ENCODE results near the gene NEDD4L. TPM values are rescaled to one million over a fixed set of nuclear protein-coding genes. Genes with fewer than 3 reads are reported as not detected.

Gene NEDD4L
- total RNA-seq, 6 experiments from 2014 or later = 11.2 to 28.1 (median 15.7) TPM

DNA sequence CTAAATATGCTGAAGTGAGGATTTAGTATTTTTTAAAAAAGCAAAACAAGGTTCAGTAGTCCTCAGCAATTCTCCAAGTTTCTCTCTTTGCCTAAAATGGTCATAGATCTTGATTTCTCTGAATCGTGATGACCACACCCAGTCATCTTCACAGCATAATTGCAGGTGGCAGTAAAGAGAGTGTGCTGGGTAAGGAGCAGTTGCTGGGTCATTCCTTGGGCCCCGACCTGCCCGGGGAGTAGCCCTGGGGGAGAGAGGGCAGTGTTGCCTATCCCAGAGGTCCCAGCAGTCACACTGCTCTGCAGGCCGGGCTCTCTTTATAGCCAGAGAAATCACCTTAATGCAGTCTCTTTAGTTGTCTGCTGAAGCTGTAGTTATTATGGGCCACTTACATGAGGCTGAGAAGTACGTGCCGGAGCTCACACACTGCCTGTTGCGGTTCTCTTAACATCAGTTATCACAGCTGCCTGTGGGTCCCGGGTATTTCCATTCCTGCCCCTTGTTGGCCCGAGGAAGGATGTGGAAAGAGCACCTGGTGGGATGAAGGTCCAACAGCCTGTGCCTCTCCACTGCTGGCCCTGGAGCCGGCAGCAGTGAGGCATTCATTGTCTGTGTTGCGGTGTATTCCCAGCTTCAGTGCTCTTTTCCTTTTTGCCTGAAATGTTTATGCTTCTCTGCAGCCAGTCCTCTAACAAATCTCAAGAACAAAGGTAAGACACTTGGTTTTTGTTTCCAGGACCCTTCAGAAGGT, 354.8 kb downstream of the NEDD4L start:
- no peaks in the 10 kb centered on the region; the same call in 1 of the 2 replicates for H3K36me3 Mint-ChIP-seq (ENCODE audit: low read depth)

DNA sequence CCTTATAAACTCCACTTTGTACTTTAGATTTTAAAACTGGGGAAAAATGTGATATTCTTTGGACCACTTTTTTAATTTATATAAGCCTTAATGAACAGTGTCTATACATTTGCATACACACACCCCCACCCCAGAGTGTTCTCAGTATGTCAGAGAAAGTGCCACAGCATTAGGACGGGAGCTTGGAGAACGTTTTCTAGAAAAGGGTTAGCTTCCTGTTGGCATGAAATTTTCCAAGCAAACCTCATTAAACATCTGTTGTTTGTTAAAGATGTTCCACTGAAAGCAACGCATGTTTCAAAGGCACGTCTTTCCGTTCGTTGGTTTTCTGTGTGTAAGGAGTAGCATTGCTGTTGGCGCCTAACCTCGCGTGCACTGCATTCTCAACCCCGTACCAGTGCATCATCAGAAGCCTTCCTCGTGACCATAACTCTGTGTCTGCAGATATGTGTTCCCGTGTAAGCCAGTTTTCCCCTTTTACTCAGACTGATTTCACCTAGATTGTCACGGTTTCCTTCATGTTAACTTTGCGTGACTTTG, 356.4 kb downstream of the NEDD4L start:
- H3K27me3 Mint-ChIP-seq (ENCODE audit: insufficient read depth) = peaks cover 9% of the 10 kb centered on the region
- H3K4me3 Mint-ChIP-seq = peak overlapping the region; percentile 28; the same call in 1 of the 2 replicates
- peak overlapping the region; percentile 55; the same call in 1 of the 2 replicates for H3K27ac Mint-ChIP-seq
- TF ChIP-seq, protein P1, sequence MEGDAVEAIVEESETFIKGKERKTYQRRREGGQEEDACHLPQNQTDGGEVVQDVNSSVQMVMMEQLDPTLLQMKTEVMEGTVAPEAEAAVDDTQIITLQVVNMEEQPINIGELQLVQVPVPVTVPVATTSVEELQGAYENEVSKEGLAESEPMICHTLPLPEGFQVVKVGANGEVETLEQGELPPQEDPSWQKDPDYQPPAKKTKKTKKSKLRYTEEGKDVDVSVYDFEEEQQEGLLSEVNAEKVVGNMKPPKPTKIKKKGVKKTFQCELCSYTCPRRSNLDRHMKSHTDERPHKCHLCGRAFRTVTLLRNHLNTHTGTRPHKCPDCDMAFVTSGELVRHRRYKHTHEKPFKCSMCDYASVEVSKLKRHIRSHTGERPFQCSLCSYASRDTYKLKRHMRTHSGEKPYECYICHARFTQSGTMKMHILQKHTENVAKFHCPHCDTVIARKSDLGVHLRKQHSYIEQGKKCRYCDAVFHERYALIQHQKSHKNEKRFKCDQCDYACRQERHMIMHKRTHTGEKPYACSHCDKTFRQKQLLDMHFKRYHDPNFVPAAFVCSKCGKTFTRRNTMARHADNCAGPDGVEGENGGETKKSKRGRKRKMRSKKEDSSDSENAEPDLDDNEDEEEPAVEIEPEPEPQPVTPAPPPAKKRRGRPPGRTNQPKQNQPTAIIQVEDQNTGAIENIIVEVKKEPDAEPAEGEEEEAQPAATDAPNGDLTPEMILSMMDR (IDR thresholded peaks at IDR 0.05) = peak; percentile 43; the same call in 1 of the 2 replicates
- DNase-seq = peak; percentile 29
- H3K4me1 Mint-ChIP-seq (ENCODE audit: low read depth) = peaks cover 22% of the 10 kb centered on the region
- no peaks in the 10 kb centered on the region; the same call in 1 of the 2 replicates for H3K36me3 Mint-ChIP-seq (ENCODE audit: low read depth)
- no peaks in the 10 kb centered on the region for H3K9me3 Mint-ChIP-seq

More for the DNA sequence above, 354.8 kb downstream of the NEDD4L start:
- Mint-ChIP-seq H3K9me3 (no peaks in the 10 kb centered on the region), H3K4me3 (no peak overlapping the region), H3K27me3 (ENCODE audit: insufficient read depth) (peaks cover 9% of the 10 kb centered on the region), H3K27ac (no peak overlapping the region), H3K4me1 (ENCODE audit: low read depth) (peaks cover 37% of the 10 kb centered on the region)
- DNase-seq = no peak
- TF ChIP-seq, protein P1 (IDR thresholded peaks at IDR 0.05) = no peak

DNA sequence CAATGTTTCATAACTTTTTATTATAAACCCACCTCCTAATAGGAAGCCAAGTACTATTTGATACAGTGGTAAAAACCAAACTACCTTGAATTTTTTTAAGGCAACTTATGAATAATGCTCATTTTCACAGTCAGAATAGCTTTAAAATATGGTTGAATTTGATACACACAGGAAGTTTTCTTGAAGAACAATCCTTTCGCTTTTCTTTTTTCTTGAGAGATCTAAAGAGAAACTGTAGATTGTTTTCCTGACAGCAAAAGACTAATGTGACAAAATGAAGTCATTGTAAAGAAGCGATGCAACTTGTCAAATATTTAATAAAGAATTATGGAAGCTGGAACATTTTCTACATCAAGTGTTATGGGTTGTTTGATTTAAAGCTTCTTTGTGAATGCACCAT, 357.2 kb downstream of the NEDD4L start:
- Mint-ChIP-seq H3K4me1 (ENCODE audit: low read depth) (peaks cover 22% of the 10 kb centered on the region), H3K36me3 (ENCODE audit: low read depth) (no peaks in the 10 kb centered on the region), H3K27ac (no peak overlapping the region), H3K9me3 (no peaks in the 10 kb centered on the region), H3K27me3 (ENCODE audit: insufficient read depth) (peaks cover 9% of the 10 kb centered on the region), H3K4me3 (no peak overlapping the region)
- no peak for DNase-seq
- TF ChIP-seq, protein P1 (IDR thresholded peaks at IDR 0.05) = no peak

DNA sequence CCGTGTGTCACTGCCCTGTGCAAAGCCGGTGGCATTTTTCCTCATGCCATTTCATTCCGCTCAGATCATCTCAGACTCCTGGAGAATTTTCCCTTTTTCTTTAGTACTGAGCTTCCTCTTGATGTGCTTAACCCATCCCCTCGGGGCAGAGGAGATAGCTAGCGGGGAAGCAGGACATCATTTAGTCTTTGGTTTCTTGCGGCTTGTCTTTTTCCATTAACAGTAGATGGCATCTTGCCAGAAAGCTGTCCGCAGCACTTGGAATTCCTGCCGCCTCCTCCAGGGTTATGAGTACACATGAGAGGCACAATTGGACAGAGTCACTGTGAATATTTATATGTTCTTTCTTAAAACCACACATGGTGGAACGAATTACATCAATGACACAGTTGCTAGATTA, 358.2 kb downstream of the NEDD4L start:
- DNase-seq = peak; percentile 74
- Mint-ChIP-seq H3K4me1 (ENCODE audit: low read depth) (peaks cover 22% of the 10 kb centered on the region), H3K4me3 (peak overlapping the region; percentile 20), H3K27ac (peak overlapping the region; percentile 40), H3K9me3 (no peaks in the 10 kb centered on the region), H3K36me3 (ENCODE audit: low read depth) (no peaks in the 10 kb centered on the region), H3K27me3 (ENCODE audit: insufficient read depth) (peaks cover 9% of the 10 kb centered on the region)
- TF ChIP-seq, protein P1 (IDR thresholded peaks at IDR 0.05) = no peak; the same call in 1 of the 2 replicates

DNA sequence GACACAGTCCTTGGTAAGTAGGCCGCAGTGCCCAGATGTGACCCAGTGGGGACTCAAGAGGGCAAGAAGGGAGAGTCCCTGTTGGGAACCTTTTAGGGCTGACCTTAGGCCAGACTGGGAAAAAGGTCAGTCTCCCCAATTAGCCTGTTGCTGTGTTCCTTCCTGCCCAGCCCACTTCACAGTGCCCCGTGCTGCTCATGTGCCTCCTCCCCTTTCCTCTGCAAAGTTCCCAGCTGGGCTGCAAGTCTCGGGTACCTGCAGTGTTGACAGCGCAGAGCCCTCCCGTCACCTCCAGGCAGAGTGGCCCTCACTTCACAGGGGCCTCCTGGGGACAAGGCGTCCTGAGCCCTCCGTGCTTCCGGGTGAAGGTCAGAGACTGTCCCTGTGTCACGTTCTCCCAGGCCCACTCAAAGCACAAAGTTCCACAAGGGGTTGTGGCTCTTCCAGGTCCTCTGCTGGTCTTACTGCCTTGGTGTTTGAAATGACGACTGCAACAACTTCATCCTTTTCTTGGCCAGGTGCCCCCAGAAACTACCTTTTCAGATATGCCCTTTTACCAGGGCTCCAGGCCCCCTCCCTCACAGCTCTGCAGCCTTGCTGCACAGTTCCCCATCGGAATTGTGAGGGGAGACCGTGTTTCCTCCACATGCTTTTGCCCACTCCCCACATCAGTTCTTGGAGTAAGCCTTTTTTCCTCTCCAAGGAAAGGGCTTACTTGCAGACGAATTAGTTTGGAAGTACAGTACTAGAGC, 359.1 kb downstream of the NEDD4L start:
- Mint-ChIP-seq H3K4me3 (no peak overlapping the region), H3K27ac (no peak overlapping the region), H3K36me3 (ENCODE audit: low read depth) (no peaks in the 10 kb centered on the region), H3K27me3 (ENCODE audit: insufficient read depth) (peaks cover 9% of the 10 kb centered on the region), H3K9me3 (no peaks in the 10 kb centered on the region), H3K4me1 (ENCODE audit: low read depth) (peaks cover 22% of the 10 kb centered on the region)
- no peak for DNase-seq
- TF ChIP-seq, protein P1 (IDR thresholded peaks at IDR 0.05) = no peak
